HCT116 (cell line): ENCODE measurements around the gene UBE2F. TPM values are rescaled to one million over a fixed set of nuclear protein-coding genes. Genes with fewer than 3 reads are reported as not detected.

Source experiments
- ATAC-seq: fragments of 200-7000 bp; cut with Tn5 transposase; 2 replicates; pipeline ENCODE4 v1.9.1; 2020; ENCODE audit warnings: mild to moderate bottlenecking, moderate library complexity
- BruUV-seq: library from RNA; stranded (reverse); fragments of 400-500 nt; replicated peaks from 2 replicates; lab custom pipeline; 2021; lab: Mats Ljungman, UMichigan
- CTCF ChIA-PET: fragments of 300-600 bp; sonication (Branson Sonifier 250); formaldehyde crosslinking; loops from one replicate; lab custom pipeline; 2021; ENCODE audit warnings: antibody characterized with exemption; lab: Charles Lee
- POLR2A ChIA-PET: fragments of 300-600, 350-600 bp; sonication (Branson Sonifier 250); formaldehyde crosslinking; loops from one replicate; lab custom pipeline; 2021; ENCODE audit warnings: antibody characterized with exemption; lab: Charles Lee
- RAD21 ChIA-PET, 2 experiments: fragments of 300-600 bp; sonication (Branson Sonifier 250); formaldehyde crosslinking; loops; one replicate each; lab custom pipeline; 2023; ENCODE audit warnings: low total read pairs in 2 of 2; ENCODE audit not compliant: uncharacterized antibody in 2 of 2, unreplicated experiment in 2 of 2, low non-redundant PET in 1 of 2; lab: Charles Lee
- DNase-seq: peaks from one replicate; pipeline ENCODE4 v3.0.0-alpha.2; 2010; ENCODE audit warnings: low read depth, low spot score
- H2AFZ ChIP-seq: fragments of 200-600 bp; shearing (Covaris generic), sonication (generic); 2 replicates; pipeline ENCODE4 v1.6.1; 2017; ENCODE audit warnings: low read depth, mixed run types, mixed read lengths, antibody characterized with exemption, low read length; ENCODE audit not compliant: poor library complexity, severe bottlenecking
- H3K27ac ChIP-seq: 2 replicates; pipeline ENCODE4 v1.5.1; 2012; ENCODE audit warnings: low read depth, low read length
- H3K27me3 ChIP-seq: fragments of 200-600 bp; sonication (generic); 2 replicates; pipeline ENCODE4 v1.6.1; 2016; ENCODE audit warnings: mixed run types, low read length, mixed read lengths; ENCODE audit not compliant: insufficient read depth
- H3K36me3 ChIP-seq, 2 experiments: fragments of 200-500 bp in 1 of 2; fragments of 200-600 bp in 1 of 2; sonication (Bioruptor generic) in 1 of 2; sonication (generic) in 1 of 2; 2 replicates each; pipeline versions ENCODE4 v1.5.1 to v1.6.1; 2014 to 2016; ENCODE audit warnings: low read length in 2 of 2, inconsistent platforms in 1 of 2, mixed read lengths in 1 of 2, mixed run types in 1 of 2; ENCODE audit not compliant: insufficient read depth in 2 of 2, control insufficient read depth in 1 of 2
- H3K4me1 ChIP-seq, 2 experiments: fragments of 200-600 bp in 1 of 2; sonication (generic) in 1 of 2; 2 replicates each; pipeline versions ENCODE4 v1.5.1 to v1.6.1; 2012 to 2017; ENCODE audit warnings: low read length in 2 of 2, inconsistent platforms in 1 of 2, mild to moderate bottlenecking in 1 of 2, mixed read lengths in 1 of 2, mixed run types in 1 of 2, moderate library complexity in 1 of 2; ENCODE audit not compliant: insufficient read depth in 2 of 2, control insufficient read depth in 1 of 2
- H3K4me2 ChIP-seq: fragments of 200-600 bp; sonication (generic); 2 replicates; pipeline ENCODE4 v1.6.1; 2017; ENCODE audit warnings: mixed run types, low read length, mixed read lengths
- H3K4me3 ChIP-seq, 2 experiments: fragments of 200-600 bp in 1 of 2; sonication (generic) in 1 of 2; replicated peaks in 1 of 2; 2 replicates each; pipeline ENCODE4 v1.5.1; 2011 to 2016; ENCODE audit warnings: low read length in 2 of 2, control low read depth in 1 of 2, low read depth in 1 of 2, mild to moderate bottlenecking in 1 of 2, mixed read lengths in 1 of 2, mixed run types in 1 of 2
- H3K79me2 ChIP-seq: fragments of 200-600 bp; sonication (generic); 2 replicates; pipeline ENCODE4 v1.6.1; 2017; ENCODE audit warnings: mild to moderate bottlenecking, mixed run types, low read length, moderate library complexity, mixed read lengths; ENCODE audit not compliant: insufficient read depth
- H3K9ac ChIP-seq: fragments of 200-600 bp; sonication (generic); 2 replicates; pipeline ENCODE4 v1.6.1; 2016; ENCODE audit warnings: low read length, mixed read lengths
- H3K9me2 ChIP-seq: fragments of 200-600 bp; sonication (generic), shearing (Covaris generic); 2 replicates; pipeline ENCODE4 v1.6.1; 2017; ENCODE audit warnings: mixed run types, mild to moderate bottlenecking, moderate library complexity; ENCODE audit not compliant: insufficient read depth
- H3K9me3 ChIP-seq, 2 experiments: fragments of 200-500 bp in 1 of 2; fragments of 200-600 bp in 1 of 2; sonication (Bioruptor generic) in 1 of 2; sonication (generic) in 1 of 2; 2 replicates each; pipeline ENCODE4 v1.6.1; 2014 to 2017; ENCODE audit warnings: low read length in 2 of 2, mixed read lengths in 2 of 2, inconsistent platforms in 1 of 2, low read depth in 1 of 2, mild to moderate bottlenecking in 1 of 2, mixed run types in 1 of 2, moderate library complexity in 1 of 2; ENCODE audit not compliant: control insufficient read depth in 1 of 2, insufficient read depth in 1 of 2
- H4K20me1 ChIP-seq: fragments of 200-600 bp; sonication (generic), shearing (Covaris generic); 2 replicates; pipeline ENCODE4 v1.6.1; 2017; ENCODE audit warnings: mixed run types, mild to moderate bottlenecking, moderate library complexity; ENCODE audit not compliant: insufficient read depth
- ATF3 ChIP-seq: IDR thresholded peaks from 2 replicates; pipeline ENCODE4 v1.6.1; 2012
- CEBPB ChIP-seq: IDR thresholded peaks from 2 replicates; pipeline ENCODE4 v1.6.1; 2012; ENCODE audit warnings: low read depth
- CTCF ChIP-seq, 3 experiments: fragments of 200-600 bp in 1 of 3; sonication (generic) in 1 of 3; IDR thresholded peaks in 2 of 3; conservative IDR thresholded peaks in 1 of 3; 2 replicates each; pipeline ENCODE4 v1.5.1; 2012 to 2017; ENCODE audit warnings: low read depth in 2 of 3, low read length in 2 of 3, antibody characterized with exemption in 1 of 3, borderline replicate concordance in 1 of 3, control low read depth in 1 of 3, mild to moderate bottlenecking in 1 of 3, mixed read lengths in 1 of 3, mixed run types in 1 of 3, moderate library complexity in 1 of 3; ENCODE audit not compliant: insufficient read depth in 1 of 3
- EZH2 ChIP-seq: fragments of 200-600 bp; sonication (generic); IDR thresholded peaks from 2 replicates; pipeline ENCODE4 v1.6.1; 2017; ENCODE audit warnings: antibody characterized with exemption, mixed run types
- POLR2AphosphoS5 ChIP-seq: IDR thresholded peaks from 2 replicates; pipeline ENCODE4 v1.6.1; 2011; ENCODE audit warnings: mild to moderate bottlenecking, low read depth, low read length, moderate library complexity
- RAD21 ChIP-seq: IDR thresholded peaks from 2 replicates; pipeline ENCODE4 v1.6.1; 2012; ENCODE audit warnings: low read depth, mild to moderate bottlenecking
- SRF ChIP-seq: IDR thresholded peaks from 2 replicates; pipeline ENCODE4 v1.6.1; 2012; ENCODE audit warnings: low read depth
- TCF7L2 ChIP-seq: IDR thresholded peaks from 2 replicates; pipeline ENCODE4 v1.7.0; 2011; ENCODE audit warnings: borderline replicate concordance, inconsistent platforms; ENCODE audit not compliant: insufficient read depth, insufficient read length; ENCODE audit errors: extremely low read depth
- ZNF274 ChIP-seq: fragments of 200-500 bp; sonication (Bioruptor generic); IDR thresholded peaks from 2 replicates; pipeline ENCODE4 v1.6.1; 2014; ENCODE audit warnings: mild to moderate bottlenecking, low read depth, low read length, inconsistent platforms
- intact Hi-C: fragments of 100-400 bp; cut with micrococcal nuclease; formaldehyde crosslinking; loops from 2 replicates; pipeline ENCODE4 v1.10.0; 2022
- total RNA-seq: library from RNA; stranded (reverse); gene quantifications from one replicate; pipeline ENCODE4 v1.2.1, GENCODE V29; 2021; ENCODE audit not compliant: unreplicated experiment

The UBE2F gene
- total RNA-seq, 1 experiment from 2014 or later, result 32.8 TPM

DNA sequence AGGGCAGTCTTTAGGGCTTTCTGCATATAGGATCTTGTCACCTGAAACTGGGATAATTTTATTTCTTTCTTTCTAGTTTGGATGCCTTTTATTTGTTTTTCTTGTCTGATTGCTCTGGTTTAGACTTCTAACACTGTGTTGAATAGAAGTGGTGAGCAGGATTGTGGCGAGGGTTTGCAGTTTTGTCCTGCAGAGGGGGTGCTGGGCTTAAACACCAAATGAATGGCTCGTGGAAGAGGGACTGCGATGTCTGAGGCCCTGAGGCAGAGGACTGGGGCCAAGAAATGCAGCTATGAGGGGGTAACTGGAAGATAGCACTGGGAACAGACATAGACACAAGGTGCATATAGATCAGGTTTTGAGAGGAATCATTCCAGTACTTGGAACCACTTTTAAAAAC is 20.5 kb downstream of the UBE2F start:
- H3K9me3 ChIP-seq, result no peaks in the 10 kb centered on the region
- intact Hi-C loops, result no loop called here
- no peak overlapping the region for H3K27ac ChIP-seq
- TF ChIP-seq CTCF (IDR thresholded peaks at IDR 0.05 in 2 of 3, conservative IDR thresholded peaks at IDR 0.05 in 1 of 3; ENCODE audit: borderline replicate concordance in 1 of 3, insufficient read depth in 1 of 3, low read depth in 2 of 3, low read length in 2 of 3) (0 out of 6 replicates have a peak, but pooled peaks of 1 of the 3 experiments have one; percentile 13), CEBPB (no peak), TCF7L2 (no peak), ZNF274 (no peak), EZH2 (no peak)
- peaks cover 0 to under 1% of the 10 kb centered on the region in 2 experiments; a peak in 1 of 4 replicates for H3K36me3 ChIP-seq
- H3K27me3 ChIP-seq, result no peaks in the 10 kb centered on the region
- H4K20me1 ChIP-seq, result no peaks in the 10 kb centered on the region
- H2AFZ ChIP-seq, result no peak overlapping the region
- ChIA-PET CTCF (no interaction called here), RAD21 (no interaction called here), POLR2A (no interaction called here)
- ATAC-seq, result no peak
- no TSS peak for BruUV-seq
- no peaks in the 10 kb centered on the region for H3K4me1 ChIP-seq
- no peak overlapping the region for H3K4me2 ChIP-seq
- no peak overlapping the region for H3K4me3 ChIP-seq
- peaks cover 18% of the 10 kb centered on the region for H3K79me2 ChIP-seq
- no peak overlapping the region for H3K9ac ChIP-seq
- no peak for DNase-seq
- H3K9me2 ChIP-seq, result no peaks in the 10 kb centered on the region

- no peaks in the 10 kb centered on the region for H3K79me2 ChIP-seq
- POLR2A ChIA-PET, result no interaction called here
- TF ChIP-seq CTCF (IDR thresholded peaks at IDR 0.05 in 2 of 3, conservative IDR thresholded peaks at IDR 0.05 in 1 of 3; ENCODE audit: borderline replicate concordance in 1 of 3, insufficient read depth in 1 of 3, low read depth in 2 of 3, low read length in 2 of 3), result no peak
- no peak for TF ChIP-seq POLR2AphosphoS5
- TF ChIP-seq SRF, result no peak
- TF ChIP-seq RAD21, result no peak
- TF ChIP-seq CEBPB, result no peak
- TF ChIP-seq ATF3, result no peak
- TF ChIP-seq TCF7L2, result no peak
- intact Hi-C loops, result no loop called here
- no peaks in the 10 kb centered on the region for H3K9me2 ChIP-seq
- H3K9me3 ChIP-seq, result no peaks in the 10 kb centered on the region
- CTCF ChIA-PET, result no interaction called here
- H3K4me2 ChIP-seq, result no peak overlapping the region
- H3K27ac ChIP-seq, result no peak overlapping the region
- H3K9ac ChIP-seq, result no peak overlapping the region
- peaks cover 0 to 7% of the 10 kb centered on the region in 2 experiments; a peak in 1 of 4 replicates for H3K36me3 ChIP-seq
- DNase-seq (no peak), ATAC-seq (no peak)
- H4K20me1 ChIP-seq, result no peaks in the 10 kb centered on the region
- no peaks in the 10 kb centered on the region for H3K27me3 ChIP-seq
- H3K4me1 ChIP-seq, result no peaks in the 10 kb centered on the region
- H2AFZ ChIP-seq, result no peak overlapping the region
- RAD21 ChIA-PET, result no interaction called here
- no TSS peak for BruUV-seq
- H3K4me3 ChIP-seq, result no peak overlapping the region
These were observed 26.9 kb downstream of the UBE2F start for GRCh38 chr2:237993701-237994100.
